ENCODE measurements around the gene SHISA9.
"Not testable (repeated sequence)": the region's sequence is repeated elsewhere in the genome, so short reads cannot be mapped to it uniquely, and the experiment has no call there.

Gene SHISA9

GRCh38 chr16:12900599-12901203, 697 bp upstream of the SHISA9 start:
- no peak for DNase-seq

DNA sequence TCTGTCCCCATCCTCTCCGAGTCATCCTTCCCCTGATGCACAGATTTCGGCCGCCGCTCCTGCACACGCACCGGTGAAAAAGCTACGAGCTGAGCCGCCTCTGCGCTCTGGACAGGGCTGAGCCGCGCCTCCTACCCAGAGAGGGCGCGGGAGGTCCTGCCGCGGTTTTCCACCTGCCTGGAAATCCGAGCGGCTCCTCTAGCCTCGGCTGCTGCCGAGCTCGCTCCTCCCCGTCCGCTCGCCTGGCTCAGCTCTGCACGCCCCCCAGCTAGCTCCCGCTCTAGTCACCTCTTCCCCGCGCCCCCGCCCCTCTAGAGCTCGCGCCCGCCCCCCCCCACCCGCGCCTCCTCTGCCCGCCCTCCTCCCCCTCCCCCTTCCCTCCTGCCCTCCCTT, 198 bp upstream of the SHISA9 start:
- peak; percentile 74 for DNase-seq

GRCh38 chr16:12902511-12903372, 1.3 kb downstream of the SHISA9 start:
- DNase-seq: peak; percentile 37

DNA sequence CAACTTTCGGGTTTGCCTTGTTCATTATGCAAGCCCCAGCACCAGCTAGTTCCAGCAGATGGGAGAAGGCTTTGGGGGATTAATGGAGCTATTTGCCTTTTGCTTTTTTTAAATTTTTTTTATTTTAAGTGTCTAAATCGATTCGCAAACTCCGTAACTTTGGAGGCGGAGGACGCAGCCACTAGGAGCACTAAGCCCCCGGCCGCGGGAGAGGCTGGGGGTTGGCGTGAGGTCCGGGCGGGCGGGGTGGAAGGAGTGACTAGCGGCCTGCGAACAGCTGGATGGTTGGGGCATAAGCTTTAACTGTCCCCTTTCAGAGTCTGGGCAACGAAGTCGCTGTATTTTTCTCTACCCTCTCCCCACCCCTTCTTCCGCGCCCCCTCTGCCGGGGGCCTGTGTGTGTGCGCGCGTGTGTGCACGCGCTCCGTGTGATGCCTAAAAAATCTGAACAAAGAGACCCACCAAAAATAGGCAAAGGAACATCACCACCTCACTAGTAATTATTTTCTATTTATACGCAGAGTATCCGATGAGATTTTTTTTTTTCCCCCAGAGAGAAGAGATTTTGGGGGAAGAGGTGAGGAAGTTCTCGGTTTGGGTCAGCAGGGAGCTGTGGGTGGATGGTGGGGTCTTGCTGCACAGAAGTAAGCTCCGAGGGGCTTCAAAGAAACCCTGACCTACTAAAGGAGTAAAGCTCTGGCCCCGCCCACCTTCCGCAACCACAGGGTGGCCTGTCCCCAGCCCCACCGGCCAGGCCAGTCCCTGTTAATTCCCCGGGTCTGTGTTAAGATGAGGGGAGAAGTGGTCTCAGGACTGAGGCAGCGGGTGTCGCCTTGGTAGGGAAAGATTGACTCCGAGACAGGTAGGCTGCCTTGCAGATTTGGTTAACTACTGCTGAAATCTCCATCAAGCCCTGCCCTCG, 2.3 kb downstream of the SHISA9 start:
- DNase-seq: no peak

- peak; percentile 6 for DNase-seq
These were observed 2.9 kb downstream of the SHISA9 start for GRCh38 chr16:12904329-12904671.

DNA sequence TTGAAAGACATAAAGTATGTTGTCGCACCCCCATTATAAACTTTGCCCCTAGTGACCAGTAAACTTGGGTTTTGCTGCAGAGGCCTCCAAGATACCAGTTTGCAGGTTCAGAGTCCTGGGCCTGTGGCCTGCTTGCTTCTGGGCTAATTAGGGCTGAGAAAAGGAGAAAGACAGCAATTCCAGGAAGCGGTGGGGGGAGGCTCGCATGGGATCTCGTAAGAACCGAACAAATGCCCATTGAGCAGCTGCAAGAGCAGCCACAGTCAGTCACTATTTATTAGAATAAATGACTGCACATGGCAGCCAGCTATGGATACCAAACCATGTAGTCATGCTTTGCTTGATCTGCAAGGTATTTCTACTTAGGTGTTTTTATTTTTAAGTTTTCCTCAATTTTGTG, 4.9 kb downstream of the SHISA9 start:
- DNase-seq: no peak

GRCh38 chr16:12906765-12907516, 5.5 kb downstream of the SHISA9 start:
- DNase-seq: no peak

GRCh38 chr16:12907670-12908233, 6.4 kb downstream of the SHISA9 start:
- DNase-seq: no peak

GRCh38 chr16:12917246-12917645, 15.8 kb downstream of the SHISA9 start:
- DNase-seq: no peak

- no peak for DNase-seq
These were observed 16.3 kb downstream of the SHISA9 start for GRCh38 chr16:12917653-12918052.

- no peak for DNase-seq
These were observed 19.3 kb downstream of the SHISA9 start for GRCh38 chr16:12920739-12921138.

GRCh38 chr16:12923640-12924039, 22.2 kb downstream of the SHISA9 start:
- DNase-seq: not testable (repeated sequence)

DNA sequence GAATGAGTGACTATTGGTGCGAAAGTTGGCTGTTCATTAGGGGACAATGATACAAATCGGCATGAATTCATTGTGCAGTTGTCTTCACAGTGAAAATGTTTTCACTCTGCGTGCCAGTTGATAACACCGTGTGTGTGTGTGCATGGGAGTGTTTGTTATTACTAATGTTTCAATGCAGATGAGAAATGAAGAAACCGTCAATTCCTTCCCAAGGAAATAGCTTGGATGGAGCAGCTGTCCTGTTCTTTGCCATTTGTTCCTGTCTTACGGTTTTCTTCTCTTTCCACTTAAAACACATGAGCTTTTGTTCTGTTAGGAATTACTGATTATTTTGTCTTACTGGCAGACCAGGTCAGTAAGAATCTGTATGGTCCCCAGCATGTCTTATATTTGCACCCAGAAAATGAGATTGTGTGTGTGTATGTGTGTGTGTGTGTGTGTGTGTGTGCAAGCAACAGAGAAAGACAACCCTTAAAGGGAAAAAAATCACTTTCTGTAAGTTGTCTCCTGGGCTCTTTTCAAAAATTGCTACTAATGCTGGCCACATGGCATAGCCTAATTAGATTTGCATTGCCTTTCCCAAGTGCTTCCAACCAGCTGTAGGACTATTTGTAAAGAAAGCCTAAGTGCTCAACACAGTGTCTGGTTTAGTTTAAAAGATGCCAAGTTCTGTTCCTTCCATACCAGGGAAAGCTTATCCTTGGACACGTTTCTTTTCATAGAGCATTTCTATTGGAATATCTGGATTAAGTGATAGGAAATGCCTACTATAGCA, 23.8 kb downstream of the SHISA9 start:
- no peak for DNase-seq

GRCh38 chr16:12927591-12927990, 26.2 kb downstream of the SHISA9 start:
- no peak for DNase-seq

DNA sequence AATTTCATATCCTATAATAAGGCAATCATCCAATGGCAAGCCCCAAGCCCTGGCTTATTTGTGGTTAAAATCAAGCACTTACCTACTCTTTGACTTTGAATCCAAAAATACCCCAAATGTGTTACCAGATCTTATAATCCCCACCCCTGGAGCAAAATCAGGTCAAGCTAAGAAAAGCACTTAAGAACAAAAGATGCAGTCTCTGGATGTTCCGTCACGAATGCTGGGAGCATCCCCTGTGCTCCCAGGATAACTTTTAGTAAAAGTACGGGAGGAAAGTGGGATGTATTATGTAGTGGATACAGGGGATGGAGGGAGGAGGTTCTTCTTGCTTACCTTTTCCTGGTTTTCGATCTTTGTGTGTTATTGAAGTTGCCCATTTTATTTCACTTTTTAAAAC, 29.5 kb downstream of the SHISA9 start:
- DNase-seq: no peak

GRCh38 chr16:12936391-12936790, 35.0 kb downstream of the SHISA9 start:
- DNase-seq: no peak

- no peak for DNase-seq
These were observed 40.5 kb downstream of the SHISA9 start for GRCh38 chr16:12941896-12942295.

DNA sequence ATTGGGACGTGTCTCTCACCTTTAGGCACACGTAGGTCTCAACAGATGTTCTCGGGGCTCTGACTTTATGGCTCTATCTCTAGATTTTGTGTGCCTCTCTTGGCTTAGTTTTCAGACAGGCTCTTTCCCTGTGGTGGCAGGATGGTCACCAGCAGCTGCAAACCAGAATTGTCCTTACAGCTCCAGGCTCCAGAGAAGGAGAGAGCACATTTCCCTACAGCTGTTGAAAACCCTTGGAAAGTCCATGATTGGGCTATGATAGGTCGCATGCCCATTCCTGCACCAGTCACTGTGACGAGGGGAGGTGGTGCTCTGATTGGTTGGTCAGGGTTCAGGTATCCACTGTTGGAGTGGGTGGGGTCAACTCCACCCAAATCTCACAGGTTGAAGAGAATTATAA, 41.5 kb downstream of the SHISA9 start:
- no peak for DNase-seq

GRCh38 chr16:12944300-12944699, 42.9 kb downstream of the SHISA9 start:
- no peak for DNase-seq

DNA sequence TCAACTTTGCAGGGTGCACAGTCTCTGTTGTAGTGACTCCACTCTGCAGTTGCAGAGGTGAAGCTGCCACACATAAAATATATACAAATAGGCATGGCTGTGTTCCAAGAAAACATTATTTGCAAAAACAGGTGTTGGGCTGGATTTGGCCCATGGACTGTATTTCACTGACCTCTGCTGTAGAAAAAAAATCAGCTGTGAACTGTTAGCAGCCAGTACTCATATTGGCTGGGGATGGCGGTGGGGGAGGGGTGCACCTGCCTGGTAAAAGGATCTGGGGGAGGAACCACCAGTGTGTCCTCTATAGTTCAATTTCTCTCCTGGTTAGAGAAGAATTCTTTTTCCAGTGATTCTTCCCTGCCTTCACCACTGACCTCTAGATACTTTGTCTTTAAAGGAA, 50.0 kb downstream of the SHISA9 start:
- DNase-seq: peak; percentile 78

- no peak for DNase-seq
These were observed 50.6 kb downstream of the SHISA9 start for GRCh38 chr16:12951976-12952375.

- DNase-seq: no peak
These were observed 57.0 kb downstream of the SHISA9 start for GRCh38 chr16:12958366-12958765.

Measured in NCI-H345 (cell line).